Transverse colon (tissue), 4 donors: ENCODE measurements around the gene ARNT2.

Experiments
- CTCF ChIP-seq, 5 experiments: fragments of 200-600 bp in 3 of 5; fragments of 450-650 bp in 2 of 5; sonication (generic) in 3 of 5; IDR thresholded peaks; 1 replicate in 2 of 5; 2 replicates in 3 of 5; pipeline ENCODE4 v1.5.1; 2016 to 2017; ENCODE audit warnings: antibody characterized with exemption in 5 of 5, inconsistent platforms in 3 of 5, mild to moderate bottlenecking in 2 of 5, moderate library complexity in 1 of 5
- EP300 ChIP-seq: sonication (generic); formaldehyde crosslinking; IDR thresholded peaks from one replicate; pipeline ENCODE4 v1.6.1; 2017; ENCODE audit warnings: antibody characterized with exemption, low read depth
- POLR2A ChIP-seq: fragments of 450-650 bp; IDR thresholded peaks from one replicate; pipeline ENCODE4 v1.6.1; 2016; ENCODE audit warnings: antibody characterized with exemption, mild to moderate bottlenecking, moderate library complexity
- POLR2AphosphoS5 ChIP-seq, 3 donors: sonication (generic); formaldehyde crosslinking; IDR thresholded peaks; one replicate each; pipeline ENCODE4 v1.6.1; 2016; ENCODE audit warnings: antibody characterized with exemption in 3 of 3

- TF ChIP-seq CTCF (IDR thresholded peaks at IDR 0.05), result no peak
- TF ChIP-seq POLR2AphosphoS5 (IDR thresholded peaks at IDR 0.05), result no peak
- TF ChIP-seq POLR2A, result no peak
- TF ChIP-seq EP300, result no peak
These were observed 155.1 kb downstream of the ARNT2 start for GRCh38 chr15:80559320-80559693.
